Activated T-helper 1 cell treated with anti-CD3 and anti-CD28 coated beads, Interleukin-12 subunit alpha, Interleukin-12 subunit beta, Interleukin-2, Interleukin-4 antibody, amounts not matched to agents 30 ng/mL and 10 ng/mL and 1 ng/mL, durations not matched to agents 14 hours and 24 hours and 36 hours (primary cell): Measurements from ENCODE around the gene TBC1D22A. TPM values are rescaled to one million over a fixed set of nuclear protein-coding genes. Genes with fewer than 3 reads are reported as not detected.

ENCODE experiments used
- DNase-seq: peaks from one replicate; pipeline ENCODE4 v3.0.0; 2021; ENCODE audit warnings: low spot score
- H3K27ac Mint-ChIP-seq: one replicate; pipeline ENCODE4 v1.8.0; 2021; ENCODE audit warnings: mild to moderate bottlenecking, mixed read lengths
- H3K27me3 Mint-ChIP-seq: one replicate; pipeline ENCODE4 v1.8.0; 2022; ENCODE audit warnings: mild to moderate bottlenecking, moderate library complexity, mixed read lengths; ENCODE audit not compliant: insufficient read depth
- H3K36me3 Mint-ChIP-seq: one replicate; pipeline ENCODE4 v1.8.0; 2021; ENCODE audit warnings: low read depth, mixed read lengths
- H3K4me1 Mint-ChIP-seq: one replicate; pipeline ENCODE4 v1.8.0; 2021; ENCODE audit warnings: low read depth, mixed read lengths
- H3K4me3 Mint-ChIP-seq: one replicate; pipeline ENCODE4 v1.8.0; 2021; ENCODE audit warnings: mild to moderate bottlenecking, moderate library complexity, mixed read lengths
- H3K9me3 Mint-ChIP-seq: one replicate; pipeline ENCODE4 v1.8.0; 2021; ENCODE audit warnings: mixed read lengths
- intact Hi-C: fragments of 100-400 bp; cut with micrococcal nuclease; formaldehyde crosslinking; loops from one replicate; pipeline ENCODE4 v1.15.1; 2024
- total RNA-seq: library from RNA; stranded (reverse); gene quantifications from 2 replicates; pipeline ENCODE4 v1.2.3, GENCODE V29; 2022

Gene TBC1D22A
- total RNA-seq, 1 donor from 2014 or later: 42.4 TPM

- H3K27ac Mint-ChIP-seq: no peak overlapping the region
- no peaks in the 10 kb centered on the region for H3K27me3 Mint-ChIP-seq
- intact Hi-C loops: no loop called here
- H3K9me3 Mint-ChIP-seq: no peaks in the 10 kb centered on the region
- H3K4me1 Mint-ChIP-seq: no peaks in the 10 kb centered on the region
- H3K4me3 Mint-ChIP-seq: no peak overlapping the region
- no peak for DNase-seq
- H3K36me3 Mint-ChIP-seq: no peaks in the 10 kb centered on the region
Measured at GRCh38 chr22:47176026-47176389, 413.6 kb downstream of the TBC1D22A start.

- no peaks in the 10 kb centered on the region for H3K4me1 Mint-ChIP-seq
- H3K36me3 Mint-ChIP-seq: no peaks in the 10 kb centered on the region
- H3K27me3 Mint-ChIP-seq: no peaks in the 10 kb centered on the region
Measured at GRCh38 chr22:47176573-47177333, 414.3 kb downstream of the TBC1D22A start.

DNA sequence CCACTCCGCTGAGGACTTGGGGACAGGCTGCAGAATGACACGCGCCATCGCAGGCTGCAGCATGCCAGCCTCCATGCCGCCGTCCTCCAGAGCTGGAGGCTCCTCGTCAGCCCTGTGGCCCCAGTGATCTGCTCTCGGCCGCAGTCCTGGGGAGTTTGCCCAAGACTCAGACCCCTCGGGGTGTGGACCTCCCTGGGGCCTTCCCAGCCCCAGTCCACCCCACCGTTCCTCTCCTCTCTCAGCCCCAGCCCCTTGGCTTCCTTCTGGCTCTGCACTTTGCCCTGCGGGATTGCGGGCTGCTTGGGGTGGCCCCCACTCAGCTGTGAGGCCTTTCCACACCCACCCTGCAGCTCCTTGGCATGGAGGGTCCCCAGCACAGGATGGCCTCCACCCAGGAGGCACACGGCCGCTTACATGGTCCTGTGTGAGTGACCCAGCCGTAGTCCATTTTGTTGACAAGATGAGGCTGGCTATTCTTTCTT, 414.9 kb downstream of the TBC1D22A start:
- no peaks in the 10 kb centered on the region for H3K36me3 Mint-ChIP-seq
- no peaks in the 10 kb centered on the region for H3K4me1 Mint-ChIP-seq
- no peak for DNase-seq
- no peak overlapping the region for H3K27ac Mint-ChIP-seq
- H3K4me3 Mint-ChIP-seq: no peak overlapping the region
- no peaks in the 10 kb centered on the region for H3K27me3 Mint-ChIP-seq
- H3K9me3 Mint-ChIP-seq: no peaks in the 10 kb centered on the region
- intact Hi-C loops: no loop called here

More at GRCh38 chr22:47176573-47177333, 414.3 kb downstream of the TBC1D22A start:
- DNase-seq: no peak
- H3K4me3 Mint-ChIP-seq: no peak overlapping the region
- no peaks in the 10 kb centered on the region for H3K9me3 Mint-ChIP-seq
- intact Hi-C loops: no loop called here
- H3K27ac Mint-ChIP-seq: no peak overlapping the region

GRCh38 chr22:47178339-47178738, 415.9 kb downstream of the TBC1D22A start:
- Mint-ChIP-seq H3K4me1 (no peaks in the 10 kb centered on the region), H3K4me3 (no peak overlapping the region)

GRCh38 chr22:47180796-47181195, 418.3 kb downstream of the TBC1D22A start:
- Mint-ChIP-seq H3K9me3 (peaks cover 11% of the 10 kb centered on the region), H3K4me3 (no peak overlapping the region), H3K4me1 (no peaks in the 10 kb centered on the region), H3K27me3 (peaks cover 3% of the 10 kb centered on the region), H3K27ac (no peak overlapping the region), H3K36me3 (no peaks in the 10 kb centered on the region)
- DNase-seq: no peak
- intact Hi-C loops: no loop called here

More at GRCh38 chr22:47178339-47178738, 415.9 kb downstream of the TBC1D22A start:
- Mint-ChIP-seq H3K9me3 (no peaks in the 10 kb centered on the region), H3K27ac (no peak overlapping the region), H3K36me3 (no peaks in the 10 kb centered on the region), H3K27me3 (no peaks in the 10 kb centered on the region)
- no peak for DNase-seq
- intact Hi-C loops: no loop called here

DNA sequence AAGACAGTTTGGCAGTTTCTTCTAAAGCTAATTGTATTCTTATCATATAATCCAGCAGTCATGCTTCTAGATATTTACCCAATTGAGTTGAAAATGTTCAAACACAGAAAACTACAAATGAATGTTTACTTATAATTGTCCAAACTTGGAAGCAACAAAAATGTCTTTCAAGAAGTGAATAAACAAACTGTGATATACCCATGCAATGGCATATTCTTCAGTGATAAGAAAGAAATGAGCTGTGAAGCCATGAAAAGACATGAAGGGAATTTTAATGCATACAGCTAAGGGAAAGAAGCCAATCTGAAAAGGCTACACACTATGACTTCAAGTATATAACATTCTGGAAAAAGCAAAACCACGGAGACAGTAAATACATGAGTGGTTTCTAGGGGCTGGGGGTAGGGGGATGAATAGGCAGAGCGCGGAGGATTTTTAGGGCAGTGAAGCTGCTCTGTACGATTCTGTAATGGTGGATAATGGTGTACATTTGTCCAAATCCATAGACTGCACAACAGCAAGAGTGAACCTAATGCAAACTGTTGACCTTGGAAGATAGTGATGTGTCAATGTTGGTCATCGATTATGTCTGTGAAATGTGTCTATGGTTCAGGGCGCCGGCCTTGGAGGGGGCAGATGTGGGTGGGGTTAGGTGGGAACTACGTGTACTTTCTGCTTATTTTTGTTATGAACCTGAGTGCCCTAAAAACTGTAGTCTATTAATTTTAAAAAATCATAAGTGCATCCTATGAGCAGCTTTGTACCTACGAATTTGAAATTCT, 424.9 kb downstream of the TBC1D22A start:
- H3K27ac Mint-ChIP-seq: no peak overlapping the region

DNA sequence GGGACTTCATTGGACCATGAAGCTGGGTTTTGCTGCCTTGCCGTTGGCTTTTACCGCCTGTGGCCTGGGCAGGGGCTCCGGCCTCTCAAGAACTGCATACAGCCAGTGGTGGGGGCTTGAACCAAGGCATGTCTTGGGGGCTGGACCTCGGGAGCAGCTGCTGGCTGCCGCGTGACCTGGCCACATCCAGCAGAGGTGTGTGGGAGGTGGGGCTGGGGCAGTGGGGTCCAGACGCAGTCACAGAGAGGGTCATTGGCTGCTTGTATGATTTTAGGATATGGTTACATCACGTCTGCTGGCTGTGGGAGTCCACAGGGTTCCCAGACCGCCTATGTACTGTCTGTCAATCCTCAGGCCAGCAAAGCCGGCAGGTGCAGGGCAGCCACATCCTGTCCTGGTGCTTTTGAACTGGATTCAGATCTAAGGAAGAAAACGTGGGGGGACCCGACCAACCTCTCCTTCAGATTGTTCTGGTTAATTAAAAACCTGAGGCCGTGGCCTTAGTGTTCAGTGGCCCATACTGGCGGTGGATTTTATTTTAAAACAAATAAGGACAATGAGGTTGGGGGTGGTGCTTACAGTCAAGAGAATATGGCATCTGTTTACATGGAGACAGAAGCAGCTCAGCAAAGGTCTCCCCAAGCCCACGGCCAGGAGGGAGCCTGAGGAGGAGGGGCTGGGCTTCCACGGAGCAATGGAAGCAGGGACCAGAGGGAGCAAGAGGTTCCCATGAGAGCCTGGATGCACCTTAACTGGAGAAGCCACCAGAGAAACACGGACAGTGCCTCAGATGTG, 426.0 kb downstream of the TBC1D22A start:
- peaks cover 14% of the 10 kb centered on the region for H3K9me3 Mint-ChIP-seq
- DNase-seq: no peak
- H3K4me1 Mint-ChIP-seq: no peaks in the 10 kb centered on the region
- peaks cover 3% of the 10 kb centered on the region for H3K27me3 Mint-ChIP-seq
- no peak overlapping the region for H3K4me3 Mint-ChIP-seq
- intact Hi-C loops: no loop called here
- no peaks in the 10 kb centered on the region for H3K36me3 Mint-ChIP-seq
- H3K27ac Mint-ChIP-seq: no peak overlapping the region

More for the DNA sequence above, 424.9 kb downstream of the TBC1D22A start:
- H3K9me3 Mint-ChIP-seq: peaks cover 14% of the 10 kb centered on the region
- no peaks in the 10 kb centered on the region for H3K36me3 Mint-ChIP-seq
- intact Hi-C loops: no loop called here
- H3K27me3 Mint-ChIP-seq: peaks cover 3% of the 10 kb centered on the region
- DNase-seq: no peak
- H3K4me3 Mint-ChIP-seq: no peak overlapping the region
- H3K4me1 Mint-ChIP-seq: no peaks in the 10 kb centered on the region

- Mint-ChIP-seq H3K9me3 (peaks cover 13% of the 10 kb centered on the region), H3K27me3 (peaks cover 3% of the 10 kb centered on the region), H3K4me3 (no peak overlapping the region), H3K27ac (no peak overlapping the region), H3K36me3 (no peaks in the 10 kb centered on the region), H3K4me1 (no peaks in the 10 kb centered on the region)
- intact Hi-C loops: no loop called here
- DNase-seq: no peak
Measured at GRCh38 chr22:47189056-47189916, 426.8 kb downstream of the TBC1D22A start.

- DNase-seq: no peak
- Mint-ChIP-seq H3K27me3 (no peaks in the 10 kb centered on the region), H3K27ac (no peak overlapping the region), H3K4me1 (no peaks in the 10 kb centered on the region), H3K4me3 (no peak overlapping the region), H3K36me3 (no peaks in the 10 kb centered on the region), H3K9me3 (peaks cover 7% of the 10 kb centered on the region)
- intact Hi-C loops: no loop called here
Measured at GRCh38 chr22:47190276-47190956, 428.0 kb downstream of the TBC1D22A start.

DNA sequence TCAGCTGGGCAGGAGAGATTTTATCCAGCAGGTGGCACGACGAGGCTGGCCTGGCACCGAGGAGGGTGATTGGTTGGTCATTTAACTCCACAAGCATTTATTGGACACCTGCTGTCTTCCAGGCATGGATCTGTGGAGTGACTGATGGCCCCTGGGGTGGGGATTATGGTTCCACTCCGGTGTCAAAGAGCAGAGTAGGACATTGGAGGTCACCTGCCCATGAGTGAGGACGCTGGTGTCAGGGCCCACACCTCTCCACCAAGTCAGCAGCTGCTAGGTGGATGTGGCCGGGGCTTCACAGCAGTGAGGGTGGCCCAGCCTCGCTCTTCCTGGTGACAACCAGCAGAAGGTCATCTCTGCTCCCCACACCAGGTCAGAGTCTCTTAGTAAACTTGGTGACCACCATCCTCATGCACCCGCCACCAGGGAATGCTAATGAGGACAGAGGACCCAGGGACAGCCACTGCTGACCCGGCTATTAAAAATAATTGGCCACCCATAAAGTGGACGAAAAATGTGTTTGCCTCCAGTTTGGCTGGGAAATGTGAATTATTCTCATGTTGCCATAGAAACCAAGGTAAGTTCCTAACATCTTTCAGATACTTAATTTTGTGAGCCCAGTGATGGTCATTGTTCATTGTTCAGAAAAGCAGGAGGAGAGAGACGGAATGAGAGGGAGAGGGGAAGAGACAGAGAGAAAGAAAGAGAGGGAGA, 428.7 kb downstream of the TBC1D22A start:
- Mint-ChIP-seq H3K9me3 (no peaks in the 10 kb centered on the region), H3K27ac (no peak overlapping the region), H3K4me1 (no peaks in the 10 kb centered on the region), H3K4me3 (no peak overlapping the region), H3K27me3 (no peaks in the 10 kb centered on the region), H3K36me3 (no peaks in the 10 kb centered on the region)
- DNase-seq: no peak
- intact Hi-C loops: no loop called here
